ENCODE results near the gene DTX3L.

The DTX3L gene

GRCh38 chr3:122603056-122603455, 38.9 kb downstream of the DTX3L start:
- TF ChIP-seq CTCF (IDR thresholded peaks at IDR 0.05; ENCODE audit: extremely low read depth, missing control alignments): no peak

GRCh38 chr3:122606330-122606729, 42.2 kb downstream of the DTX3L start:
- DNase-seq (ENCODE audit: low spot score): no peak
- no peak for TF ChIP-seq CTCF (IDR thresholded peaks at IDR 0.05; ENCODE audit: extremely low read depth, missing control alignments)

More at GRCh38 chr3:122603056-122603455, 38.9 kb downstream of the DTX3L start:
- DNase-seq (ENCODE audit: low spot score): no peak

GRCh38 chr3:122608916-122609315, 44.8 kb downstream of the DTX3L start:
- TF ChIP-seq CTCF (IDR thresholded peaks at IDR 0.05; ENCODE audit: extremely low read depth, missing control alignments): no peak
- no peak for DNase-seq (ENCODE audit: low spot score)

- no peak for TF ChIP-seq CTCF (IDR thresholded peaks at IDR 0.05; ENCODE audit: extremely low read depth, missing control alignments)
- DNase-seq (ENCODE audit: low spot score): peak; percentile 80
Observed at GRCh38 chr3:122609798-122610559, 45.8 kb downstream of the DTX3L start.

- no peak for TF ChIP-seq CTCF (IDR thresholded peaks at IDR 0.05; ENCODE audit: extremely low read depth, missing control alignments)
- DNase-seq (ENCODE audit: low spot score): no peak
Observed at GRCh38 chr3:122612696-122613095, 48.6 kb downstream of the DTX3L start.

GRCh38 chr3:122615303-122615702, 51.2 kb downstream of the DTX3L start:
- TF ChIP-seq CTCF (IDR thresholded peaks at IDR 0.05; ENCODE audit: extremely low read depth, missing control alignments): no peak
- DNase-seq (ENCODE audit: low spot score): no peak

GRCh38 chr3:122618614-122619013, 54.5 kb downstream of the DTX3L start:
- no peak for DNase-seq (ENCODE audit: low spot score)
- no peak for TF ChIP-seq CTCF (IDR thresholded peaks at IDR 0.05; ENCODE audit: extremely low read depth, missing control alignments)
